Smooth muscle cell of bladder (primary cell): ENCODE results near the gene TFEC. TPM values are rescaled to one million over a fixed set of nuclear protein-coding genes. Genes with fewer than 3 reads are reported as not detected.

Experiments used
- total RNA-seq: library from RNA; depleted of rRNA; stranded (reverse); fragments of >200 nt; gene quantifications from 2 replicates; pipeline ENCODE4 v1.2.3, GENCODE V29; 2014

TFEC gene, protein sequence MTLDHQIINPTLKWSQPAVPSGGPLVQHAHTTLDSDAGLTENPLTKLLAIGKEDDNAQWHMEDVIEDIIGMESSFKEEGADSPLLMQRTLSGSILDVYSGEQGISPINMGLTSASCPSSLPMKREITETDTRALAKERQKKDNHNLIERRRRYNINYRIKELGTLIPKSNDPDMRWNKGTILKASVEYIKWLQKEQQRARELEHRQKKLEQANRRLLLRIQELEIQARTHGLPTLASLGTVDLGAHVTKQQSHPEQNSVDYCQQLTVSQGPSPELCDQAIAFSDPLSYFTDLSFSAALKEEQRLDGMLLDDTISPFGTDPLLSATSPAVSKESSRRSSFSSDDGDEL
- under 0.01 TPM in 2 replicates for total RNA-seq

DNA sequence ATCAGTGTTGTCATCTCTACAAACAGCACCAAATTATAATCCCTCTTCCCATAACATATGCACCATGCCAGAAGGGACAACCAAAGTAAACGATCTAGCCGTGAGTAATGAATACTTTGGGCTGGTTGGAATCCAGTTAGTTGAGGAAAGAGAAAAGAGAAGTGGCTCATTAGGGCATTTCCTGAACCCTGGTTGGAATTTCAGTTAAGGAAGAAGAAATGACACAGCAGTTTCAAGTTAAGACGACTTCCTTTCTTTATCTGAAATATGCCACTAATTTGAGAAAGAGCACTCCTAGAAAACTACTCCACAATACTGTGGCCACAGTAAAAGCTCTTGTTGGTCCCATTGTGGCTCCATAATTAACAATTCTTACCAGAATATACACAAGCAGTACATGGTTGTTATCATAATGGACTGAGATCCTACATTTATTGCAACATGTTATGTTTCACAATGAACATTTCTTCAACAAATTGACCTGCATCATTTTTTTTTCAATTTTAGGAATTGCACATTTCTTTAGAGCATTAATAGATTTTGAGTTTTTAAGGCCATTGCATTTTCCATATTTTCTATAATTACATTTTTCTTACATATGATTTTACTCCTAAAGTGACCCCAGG is at the start of gene TFEC:
TSS of gene TFEC (minus strand) at position 113 of the 626 bp plus-strand sequence. CDS start 46,322 bp downstream, outside the sequence.

Other genes with a start within 250 kb of the TFEC start
- 36.1 and 49.2 TPM in 2 replicates for gene TES, start 179.8 kb upstream of the TFEC start, total RNA-seq